ENCODE results near the gene LSM8. TPM values are rescaled to one million over a fixed set of nuclear protein-coding genes. Genes with fewer than 3 reads are reported as not detected.
A peak's percentile ranks its signal among the peaks of the same experiment; 100 is the strongest.
"Not testable (repeated sequence)": the region's sequence is repeated elsewhere in the genome, so short reads cannot be mapped to it uniquely, and the experiment has no call there.

LSM8 gene
- total RNA-seq (10 to 100 TPM; 34.9 to 62.5 TPM), polyA plus RNA-seq (ENCODE audit: insufficient read depth, low read depth, low replicate concordance) (37.6 TPM)
- long read RNA-seq, donor 1, full-length matches to known transcripts = 48 of 54 reads
- long read RNA-seq, donor 1, partial matches to known transcripts = 6 of 54 reads
- long read RNA-seq, donor 1, other reads (novel, unspliced or antisense) = 0 of 54 reads
- long read RNA-seq, donor 2, transcript LSM8-201 (4 exons, 1,305 nt) = major isoform, 48 of 54 reads
- long read RNA-seq, donor 2, partial matches to known transcripts = 6 of 54 reads
- long read RNA-seq, donor 2, other reads (novel, unspliced or antisense) = 0 of 54 reads

DNA sequence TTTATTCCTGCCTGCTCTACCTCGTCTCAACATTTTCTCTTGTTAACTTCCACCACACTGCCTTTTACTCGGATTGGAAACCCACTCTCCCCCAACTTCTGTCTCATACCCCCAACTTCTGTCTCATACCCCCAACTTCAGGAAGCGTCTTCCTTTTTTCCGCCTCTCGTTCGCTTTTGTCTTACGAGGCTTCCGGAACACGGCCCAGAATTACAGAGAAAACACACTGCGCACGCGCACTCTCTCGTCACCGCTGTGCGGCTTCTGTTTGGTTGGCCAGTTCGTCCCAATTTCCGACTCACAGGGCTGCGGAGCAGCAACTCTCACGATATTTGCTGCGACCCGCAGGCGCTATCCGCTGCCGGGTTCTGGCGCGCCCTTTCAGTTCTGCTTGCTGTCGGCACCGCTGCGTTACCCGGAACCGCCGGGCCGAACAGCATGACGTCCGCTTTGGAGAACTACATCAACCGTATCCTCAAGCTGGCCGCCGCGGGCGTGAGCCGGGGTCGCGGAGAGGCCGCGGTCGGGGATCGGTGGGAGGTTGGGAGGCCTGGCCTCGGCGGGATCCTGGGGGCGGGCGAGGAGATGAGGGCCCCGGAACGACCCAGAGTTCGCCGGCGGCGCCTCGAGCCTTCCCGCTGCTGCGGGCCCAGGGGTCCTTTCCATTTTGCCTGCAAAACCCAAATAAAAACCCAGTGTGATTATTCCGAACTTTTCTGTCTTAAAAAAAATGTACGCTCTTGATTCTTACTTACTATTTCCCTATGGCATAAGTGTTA is at the start of gene LSM8:
LSM8 (plus strand) TSS at position 379 of the 779 bp plus-strand sequence; CDS start at position 439, 60 bp downstream.
- intact Hi-C loops (cut with DNase I; ENCODE audit: low total_unique reads) = no loop called here
- TF ChIP-seq POLR2A (IDR thresholded peaks at IDR 0.05) = peak; percentile 56
- TF ChIP-seq CTCF (IDR thresholded peaks at IDR 0.05) = no peak
- H3K27ac ChIP-seq = peak within 1 kb of the TSS; percentile 89 to 93
- no peaks in the 10 kb centered on the region for H3K36me3 ChIP-seq (ENCODE audit: low read depth, missing control alignments)
- peak within 1 kb of the TSS; percentile 85 to 94 for H3K4me3 ChIP-seq
- no peaks in the 10 kb centered on the region for H3K27me3 ChIP-seq
- H3K4me1 ChIP-seq = peaks cover 9% of the 10 kb centered on the region
- 0 to 1% methylated on average over 49 to 59 of the region's 62 CpGs for WGBS, 2 donors
- peak; percentile 98 for DNase-seq
- H3K9me3 ChIP-seq = no peaks in the 10 kb centered on the region

GRCh38 chr7:118134420-118134819 is 49.5 kb upstream of the LSM8 start:
- H3K4me1 ChIP-seq; H3K9me3 ChIP-seq; H3K27ac ChIP-seq; H3K4me3 ChIP-seq; H3K27me3 ChIP-seq; DNase-seq; H3K36me3 ChIP-seq (ENCODE audit: low read depth, missing control alignments); intact Hi-C loops (cut with DNase I; ENCODE audit: low total_unique reads): not testable (repeated sequence)

- Histone ChIP-seq H3K9me3 (no peaks in the 10 kb centered on the region), H3K36me3 (ENCODE audit: low read depth, missing control alignments) (no peaks in the 10 kb centered on the region), H3K27ac (no peak overlapping the region), H3K27me3 (no peaks in the 10 kb centered on the region), H3K4me3 (no peak overlapping the region), H3K4me1 (peaks cover 6% of the 10 kb centered on the region)
- intact Hi-C loops (cut with DNase I; ENCODE audit: low total_unique reads) = no loop called here
- 23 to 31% methylated on average over 1 of the region's 1 CpG for WGBS, 2 donors
- TF ChIP-seq CTCF (IDR thresholded peaks at IDR 0.05) = no peak
- TF ChIP-seq POLR2A (IDR thresholded peaks at IDR 0.05) = no peak
- DNase-seq = no peak
Measured at GRCh38 chr7:118140468-118140867, 43.5 kb upstream of the LSM8 start.

DNA sequence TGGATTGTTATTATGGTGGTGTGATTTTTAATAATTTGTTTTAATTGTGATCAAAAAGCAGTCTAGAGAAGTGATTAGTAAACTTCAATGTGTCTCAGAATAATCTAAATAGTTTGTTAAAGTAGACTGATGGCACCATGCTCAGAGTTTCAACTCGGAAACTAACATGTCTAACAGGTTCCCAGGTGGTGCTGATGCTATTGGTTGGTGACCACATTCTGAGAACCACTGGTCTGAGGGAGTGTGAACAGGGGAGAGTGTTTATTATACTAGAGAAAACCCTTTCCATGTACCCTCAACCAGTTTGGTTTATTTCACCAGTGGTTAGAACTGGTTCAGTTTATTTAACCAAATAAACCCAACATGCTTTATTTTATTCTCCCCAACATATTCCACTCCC is 42.0 kb upstream of the LSM8 start:
- no peak for DNase-seq
- H3K4me3 ChIP-seq = no peak overlapping the region
- WGBS, 2 donors = 89 to 90% methylated on average over 1 of the region's 1 CpG
- intact Hi-C loops (cut with DNase I; ENCODE audit: low total_unique reads) = no loop called here
- H3K36me3 ChIP-seq (ENCODE audit: low read depth, missing control alignments) = no peaks in the 10 kb centered on the region
- no peaks in the 10 kb centered on the region for H3K9me3 ChIP-seq
- no peaks in the 10 kb centered on the region for H3K27me3 ChIP-seq
- H3K27ac ChIP-seq = no peak overlapping the region
- H3K4me1 ChIP-seq = peaks cover 6% of the 10 kb centered on the region
- TF ChIP-seq CTCF (IDR thresholded peaks at IDR 0.05) = no peak
- no peak for TF ChIP-seq POLR2A (IDR thresholded peaks at IDR 0.05)

DNA sequence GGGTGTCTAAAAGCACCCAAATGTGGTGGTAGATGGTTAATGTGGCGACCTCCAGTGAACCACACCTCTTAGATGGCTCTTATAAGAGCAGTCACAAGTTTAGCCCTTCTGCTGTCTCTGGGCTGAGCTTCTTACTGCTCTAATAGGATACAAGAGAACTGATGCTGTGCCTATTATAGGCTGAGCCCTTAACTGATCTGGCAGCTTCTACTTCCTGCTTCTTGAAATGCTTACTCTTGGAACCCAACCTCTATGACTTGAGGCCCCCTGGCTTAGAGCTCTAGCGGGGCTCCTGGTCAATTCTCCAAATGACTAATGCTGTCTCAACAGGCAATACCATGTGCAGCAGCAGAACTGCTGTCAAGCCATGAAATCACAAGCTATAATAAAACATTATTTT is 35.0 kb upstream of the LSM8 start:
- Histone ChIP-seq H3K9me3 (no peaks in the 10 kb centered on the region), H3K36me3 (ENCODE audit: low read depth, missing control alignments) (no peaks in the 10 kb centered on the region), H3K27ac (no peak overlapping the region), H3K27me3 (no peaks in the 10 kb centered on the region), H3K4me1 (no peaks in the 10 kb centered on the region), H3K4me3 (no peak overlapping the region)
- TF ChIP-seq POLR2A (IDR thresholded peaks at IDR 0.05) (no peak), CTCF (IDR thresholded peaks at IDR 0.05) (no peak)
- WGBS, 2 donors = 88 to 97% methylated on average over 1 to 2 of the region's 2 CpGs
- intact Hi-C loops (cut with DNase I; ENCODE audit: low total_unique reads) = no loop called here
- DNase-seq = no peak

Measured in testis (tissue), 5 donors.